GM20000 (cell line): ENCODE measurements around the gene TSNAXIP1.

Source experiments
- DNase-seq: peaks from one replicate; pipeline ENCODE4 v3.0.0; 2012; ENCODE audit warnings: low spot score
- TF ChIP-seq, protein P1 (sequence below): IDR thresholded peaks from 2 replicates; pipeline ENCODE4 v1.5.1; 2012; ENCODE audit warnings: mild to moderate bottlenecking, control low read depth; ENCODE audit errors: extremely low read depth, missing control alignments

The TSNAXIP1 gene

DNA sequence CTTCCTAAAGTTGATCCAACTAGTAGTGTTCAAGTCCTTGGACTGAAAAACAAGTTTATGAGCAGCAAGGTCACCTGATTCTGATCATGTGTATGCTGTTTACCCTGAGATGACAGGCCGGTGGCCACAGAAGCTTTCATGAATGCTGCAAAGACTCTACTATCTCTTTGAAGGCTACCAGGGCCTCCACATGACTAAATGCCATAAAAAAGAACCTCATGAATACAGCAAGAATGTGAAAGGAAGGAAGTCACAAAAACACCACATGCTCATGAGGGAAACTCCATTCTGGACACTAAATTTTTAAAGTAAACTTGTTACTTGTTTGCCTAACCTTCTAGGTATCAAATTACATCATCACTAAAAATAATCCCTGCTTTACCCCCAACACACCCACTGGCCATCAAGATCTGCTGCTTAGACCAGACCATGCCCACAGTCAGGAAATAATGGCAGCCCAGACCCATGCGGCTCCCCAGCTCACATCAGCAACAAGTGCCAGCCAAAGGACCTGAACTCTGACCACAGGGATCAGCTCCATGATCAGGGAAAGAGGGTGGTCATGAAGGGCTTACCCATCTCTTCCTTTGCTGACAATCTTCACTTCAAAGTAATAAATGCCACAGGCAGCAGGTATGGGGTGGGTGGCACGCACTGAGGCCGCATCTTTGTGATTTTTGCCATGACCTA lies 1.7 kb upstream of the TSNAXIP1 start:
- TF ChIP-seq, protein P1, sequence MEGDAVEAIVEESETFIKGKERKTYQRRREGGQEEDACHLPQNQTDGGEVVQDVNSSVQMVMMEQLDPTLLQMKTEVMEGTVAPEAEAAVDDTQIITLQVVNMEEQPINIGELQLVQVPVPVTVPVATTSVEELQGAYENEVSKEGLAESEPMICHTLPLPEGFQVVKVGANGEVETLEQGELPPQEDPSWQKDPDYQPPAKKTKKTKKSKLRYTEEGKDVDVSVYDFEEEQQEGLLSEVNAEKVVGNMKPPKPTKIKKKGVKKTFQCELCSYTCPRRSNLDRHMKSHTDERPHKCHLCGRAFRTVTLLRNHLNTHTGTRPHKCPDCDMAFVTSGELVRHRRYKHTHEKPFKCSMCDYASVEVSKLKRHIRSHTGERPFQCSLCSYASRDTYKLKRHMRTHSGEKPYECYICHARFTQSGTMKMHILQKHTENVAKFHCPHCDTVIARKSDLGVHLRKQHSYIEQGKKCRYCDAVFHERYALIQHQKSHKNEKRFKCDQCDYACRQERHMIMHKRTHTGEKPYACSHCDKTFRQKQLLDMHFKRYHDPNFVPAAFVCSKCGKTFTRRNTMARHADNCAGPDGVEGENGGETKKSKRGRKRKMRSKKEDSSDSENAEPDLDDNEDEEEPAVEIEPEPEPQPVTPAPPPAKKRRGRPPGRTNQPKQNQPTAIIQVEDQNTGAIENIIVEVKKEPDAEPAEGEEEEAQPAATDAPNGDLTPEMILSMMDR, result no peak
- DNase-seq, result no peak

DNA sequence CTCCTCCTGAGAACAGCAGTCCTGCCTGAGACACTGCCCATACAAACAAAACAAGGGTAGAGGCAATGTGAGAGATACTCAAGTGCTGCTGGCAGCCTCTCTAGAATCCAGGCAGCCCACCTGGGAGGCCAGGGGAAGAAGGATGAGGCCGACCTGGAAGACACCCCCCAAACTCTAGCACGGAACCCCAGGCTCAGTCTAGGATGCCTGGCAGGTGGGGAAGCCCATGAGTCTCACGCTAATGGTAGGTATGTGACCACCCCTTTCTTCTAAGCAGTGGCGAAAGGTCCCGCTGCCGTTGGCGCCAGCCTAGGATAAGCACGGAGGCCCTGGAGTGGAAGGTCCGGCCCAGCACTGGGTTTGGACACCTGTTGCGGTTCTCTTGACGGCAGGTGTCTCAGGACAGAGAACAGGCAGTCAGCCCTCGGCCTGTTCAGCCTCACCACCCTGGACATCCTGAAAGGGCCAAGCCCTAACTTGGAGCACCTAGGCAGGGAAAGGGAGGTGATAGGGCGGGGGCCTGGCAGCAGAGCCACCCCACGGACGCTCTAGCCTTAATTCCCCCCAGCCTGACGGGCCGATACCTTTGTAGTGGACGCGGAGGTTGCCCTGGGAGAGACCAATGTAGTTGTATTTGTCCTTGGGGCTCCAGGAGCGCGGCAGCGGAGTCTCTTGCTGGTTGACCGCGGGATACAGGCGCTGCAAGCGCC lies 816 bp upstream of the TSNAXIP1 start:
- no peak for DNase-seq
- TF ChIP-seq, protein P1, result no peak

DNA sequence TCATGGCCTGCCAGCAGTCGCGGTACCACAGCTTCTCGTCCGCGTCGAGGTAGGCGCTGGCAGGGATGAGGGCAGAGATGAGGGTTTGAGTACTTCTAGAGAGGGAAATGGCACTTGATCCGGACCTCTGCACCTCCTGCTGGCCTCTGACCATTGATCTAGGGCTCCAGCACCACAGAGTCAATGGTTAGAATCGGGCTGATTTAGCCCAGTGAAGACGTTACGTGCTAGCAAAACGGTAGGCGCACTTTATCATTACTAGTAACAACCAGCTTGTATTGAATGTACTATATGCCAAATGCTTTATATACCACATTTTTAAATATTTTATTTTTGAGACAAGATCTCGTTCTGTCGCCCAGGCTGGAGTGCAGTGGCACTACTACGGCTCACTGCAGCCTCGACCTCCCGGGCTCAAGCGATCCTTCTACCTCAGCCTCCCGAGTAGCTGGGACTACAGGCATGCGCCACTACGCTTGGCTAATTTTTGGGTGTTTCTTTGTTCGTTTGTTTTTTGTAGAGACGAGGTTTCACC lies 526 bp downstream of the TSNAXIP1 start:
- no peak for DNase-seq

DNA sequence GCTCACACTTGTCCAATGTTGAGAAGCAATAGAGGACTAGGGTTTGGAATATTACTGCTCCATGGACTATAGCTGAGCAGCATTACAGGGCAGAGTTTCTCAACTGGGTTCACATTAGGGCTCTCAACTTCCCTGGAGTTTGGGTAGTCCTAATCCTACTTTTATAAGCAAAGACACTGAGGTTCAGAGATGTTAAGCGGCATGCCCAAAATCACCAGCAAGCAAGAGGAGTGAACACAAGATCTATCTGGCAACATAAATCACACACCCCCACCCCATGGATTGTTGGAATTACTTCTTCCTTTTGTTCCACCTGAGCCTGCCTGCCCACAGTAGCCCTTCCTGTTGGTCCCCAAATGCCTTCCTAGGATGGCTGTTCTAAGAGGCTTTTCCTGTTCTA lies 5.2 kb downstream of the TSNAXIP1 start:
- TF ChIP-seq, protein P1, result no peak
- DNase-seq, result no peak

More for the DNA sequence above, 526 bp downstream of the TSNAXIP1 start:
- TF ChIP-seq, protein P1, result no peak

DNA sequence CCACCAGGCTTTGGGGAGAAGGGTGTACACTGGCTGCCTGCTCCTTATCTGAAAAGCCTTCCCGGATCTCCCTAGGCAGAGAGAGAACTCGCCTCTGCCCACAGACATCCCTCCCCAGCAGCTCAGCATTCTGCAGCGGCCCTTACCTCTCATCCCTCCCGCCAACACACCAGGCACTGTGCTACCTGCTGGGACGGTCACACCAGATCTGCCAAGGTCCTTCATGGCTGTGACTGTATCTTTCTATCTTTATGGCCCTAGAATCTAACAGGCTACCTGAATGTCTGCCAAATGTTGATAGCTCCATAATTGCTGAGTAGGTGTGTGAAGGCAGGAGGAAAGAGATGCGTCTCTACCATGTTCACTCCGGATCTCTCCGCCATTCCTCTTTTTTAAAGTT lies 7.9 kb downstream of the TSNAXIP1 start:
- no peak for DNase-seq

DNA sequence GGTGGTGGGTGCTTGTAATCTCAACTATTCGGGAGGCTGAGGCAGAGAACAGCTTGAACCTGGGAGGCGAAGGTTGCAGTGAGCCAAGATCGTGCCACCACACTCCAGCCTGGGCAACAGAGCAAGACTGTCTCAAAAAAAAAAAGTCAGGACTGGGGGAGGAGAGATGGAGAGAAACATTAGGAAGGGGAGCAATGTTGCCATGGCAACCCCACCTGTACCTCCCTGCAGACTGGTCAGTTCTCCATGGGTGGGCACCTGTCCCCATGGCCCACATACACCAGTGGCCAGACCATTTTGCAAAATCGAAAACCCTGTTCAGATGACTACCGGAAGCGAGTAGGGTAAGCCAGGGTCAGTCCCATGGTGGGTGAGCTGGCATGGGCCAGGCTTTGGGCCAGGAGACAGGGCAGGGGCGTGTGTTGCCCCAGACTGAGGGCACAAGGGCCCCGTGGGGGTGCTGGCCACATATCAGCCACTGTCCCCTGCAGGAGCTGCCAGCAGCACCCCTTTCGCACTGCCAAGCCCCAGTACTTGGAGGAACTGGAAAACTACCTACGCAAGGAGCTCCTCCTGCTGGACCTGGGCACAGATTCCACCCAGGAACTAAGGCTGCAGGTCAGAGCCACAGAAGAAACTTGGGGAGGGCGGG lies 14.0 kb downstream of the TSNAXIP1 start:
- DNase-seq, result no peak
- TF ChIP-seq, protein P1, result no peak

More for the DNA sequence above, 7.9 kb downstream of the TSNAXIP1 start:
- TF ChIP-seq, protein P1, result no peak

DNA sequence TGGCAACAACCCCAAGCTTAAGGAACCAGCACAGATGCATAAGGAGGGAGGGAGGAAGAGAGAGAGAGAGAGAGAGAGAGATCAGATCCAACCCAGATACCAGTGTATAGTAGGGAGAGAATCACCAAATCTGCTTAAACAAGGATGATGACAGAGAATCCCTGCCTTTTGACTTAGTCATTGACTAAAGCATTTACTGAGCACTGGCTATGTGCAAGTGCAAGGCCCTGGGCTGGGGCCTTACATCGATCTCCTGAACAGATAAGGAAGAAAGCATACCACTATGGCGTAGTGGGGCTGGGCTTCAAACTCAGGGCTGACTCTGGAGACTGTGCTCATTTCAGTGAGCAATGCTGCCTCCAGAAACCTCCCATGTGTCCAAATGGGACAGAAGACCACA lies 15.8 kb downstream of the TSNAXIP1 start:
- DNase-seq, result no peak
- TF ChIP-seq, protein P1, result no peak
